GM18867 (cell line): ENCODE results near the gene OMA1.

ENCODE experiments used
- ATAC-seq: cut with Tn5 transposase; IDR thresholded peaks from one replicate; pipeline ENCODE4 v1.9.1; 2021; ENCODE audit warnings: mild to moderate bottlenecking, moderate library complexity; ENCODE audit not compliant: unreplicated experiment

The OMA1 gene

DNA sequence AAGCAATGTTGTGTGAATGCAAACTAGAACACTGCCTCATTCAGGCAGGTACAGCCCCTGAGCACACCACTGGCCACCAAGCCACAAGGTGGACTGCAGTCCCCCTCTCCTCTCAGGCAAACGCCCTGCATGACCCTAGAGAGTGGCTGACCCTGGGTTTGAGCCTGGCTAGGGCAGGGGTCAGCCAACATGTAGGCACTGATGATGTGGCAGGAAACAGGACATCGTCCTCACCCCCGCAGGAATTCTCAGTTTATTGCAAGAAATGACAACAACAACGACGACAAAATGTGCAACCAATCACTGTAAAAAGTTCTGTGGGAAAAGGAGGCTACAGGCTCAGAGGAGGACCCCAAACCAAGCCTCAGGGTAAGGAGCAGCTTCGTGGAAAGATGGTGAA lies 81.3 kb downstream of the OMA1 start:
- no peak for ATAC-seq

DNA sequence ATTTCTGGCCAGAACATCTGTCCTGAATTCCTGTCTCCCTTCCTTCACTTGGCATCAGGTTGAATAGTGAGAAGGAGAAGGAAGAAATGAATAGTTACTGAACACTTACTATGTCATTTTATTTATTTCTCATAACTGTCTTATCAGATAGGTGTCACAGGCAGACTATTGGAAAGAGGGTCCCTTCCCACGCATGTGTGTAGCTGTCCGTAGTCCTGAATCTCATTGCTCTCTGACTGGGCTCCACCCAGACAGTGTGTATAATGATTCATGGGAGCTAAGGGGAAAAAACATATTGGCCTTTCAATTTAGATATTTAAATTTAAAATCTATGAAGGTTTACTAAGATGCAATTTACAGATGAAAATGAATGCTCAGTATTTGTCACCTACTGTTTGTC lies 86.1 kb downstream of the OMA1 start:
- ATAC-seq = no peak

DNA sequence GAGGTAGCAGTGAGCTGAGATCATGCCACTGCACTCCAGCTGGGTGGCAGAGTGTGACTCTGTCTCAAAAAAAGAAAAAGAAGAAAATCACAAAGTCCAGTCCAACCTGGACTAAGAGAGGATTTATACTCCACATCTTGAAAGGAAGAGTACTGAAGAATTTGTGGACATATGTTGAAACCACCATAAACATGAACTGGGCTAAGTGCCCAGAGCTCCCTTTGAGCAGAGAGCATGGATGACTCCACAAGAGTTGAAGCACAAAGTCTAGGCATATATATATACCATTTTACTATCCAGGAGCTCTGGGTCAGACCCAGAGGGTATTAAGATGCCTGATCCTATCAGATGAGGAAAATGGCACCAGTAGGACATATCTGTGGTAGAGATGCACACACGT lies 86.6 kb downstream of the OMA1 start:
- ATAC-seq = no peak

DNA sequence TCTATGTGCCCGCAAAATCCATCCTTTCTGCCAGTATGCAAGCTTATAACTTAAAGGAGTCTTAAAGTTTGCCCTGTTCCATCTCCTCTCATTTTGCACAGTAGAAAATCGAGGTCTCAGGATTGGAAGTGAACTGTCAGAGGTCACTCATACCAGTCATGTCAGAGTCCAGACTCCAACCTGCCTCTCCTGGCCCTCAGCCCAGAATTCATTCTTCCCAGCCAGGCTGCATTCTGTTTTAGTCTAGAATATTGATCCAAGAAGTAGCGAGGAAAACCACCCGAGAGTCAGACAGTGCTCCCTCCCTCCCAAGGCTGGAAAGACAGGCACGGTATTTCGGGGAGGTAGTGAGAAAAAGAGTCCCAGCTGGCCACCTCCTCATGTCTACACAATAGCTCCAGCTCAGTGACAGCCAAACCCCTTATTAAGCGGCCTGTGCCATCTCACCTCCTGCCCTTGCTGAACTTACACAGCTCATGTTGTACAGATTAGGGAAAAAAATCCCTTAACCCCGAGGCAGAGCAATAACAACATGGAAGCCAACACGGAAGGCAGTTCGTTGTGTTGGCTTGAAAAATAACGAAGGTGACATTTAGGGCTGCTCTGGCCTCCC lies 89.4 kb downstream of the OMA1 start:
- ATAC-seq = no peak

DNA sequence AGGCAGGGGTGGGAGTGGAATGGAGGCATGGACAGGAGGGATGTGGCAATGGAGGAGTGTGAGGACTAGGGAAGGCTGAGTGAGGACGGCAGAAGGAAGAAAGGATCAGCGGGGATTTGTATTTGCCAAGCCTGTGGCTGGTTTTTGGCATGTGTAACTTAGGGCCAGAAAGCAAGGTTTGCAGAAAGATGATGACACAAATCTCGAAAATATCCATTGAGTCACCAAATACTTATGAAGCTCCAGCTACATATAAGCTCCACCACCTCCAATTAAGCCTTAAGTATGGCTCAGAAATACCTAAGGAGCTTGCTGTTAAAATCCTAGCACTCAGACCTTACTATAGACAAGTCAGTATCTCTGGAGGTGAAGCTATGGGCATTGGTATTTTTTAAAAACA lies 90.1 kb downstream of the OMA1 start:
- no peak for ATAC-seq

DNA sequence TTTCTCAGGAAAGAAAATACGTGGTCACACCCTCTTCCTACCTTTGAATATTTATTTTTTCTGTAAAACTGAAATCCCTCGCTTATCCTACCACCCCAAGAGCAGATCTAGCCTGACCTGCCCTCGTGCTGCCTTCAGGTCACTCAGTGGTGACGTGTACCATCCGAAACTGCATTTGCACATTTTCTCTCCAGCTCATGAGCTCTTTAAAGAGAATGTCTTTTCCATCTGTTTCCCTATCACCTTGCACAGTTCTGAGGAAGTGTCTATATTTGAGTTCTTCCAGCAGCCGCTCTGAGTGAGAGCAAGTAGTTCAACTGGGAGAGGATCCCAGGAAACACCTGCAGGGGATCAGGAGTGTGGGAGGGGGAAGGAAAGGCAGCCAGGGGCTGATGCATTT lies 91.7 kb downstream of the OMA1 start:
- ATAC-seq = no peak

DNA sequence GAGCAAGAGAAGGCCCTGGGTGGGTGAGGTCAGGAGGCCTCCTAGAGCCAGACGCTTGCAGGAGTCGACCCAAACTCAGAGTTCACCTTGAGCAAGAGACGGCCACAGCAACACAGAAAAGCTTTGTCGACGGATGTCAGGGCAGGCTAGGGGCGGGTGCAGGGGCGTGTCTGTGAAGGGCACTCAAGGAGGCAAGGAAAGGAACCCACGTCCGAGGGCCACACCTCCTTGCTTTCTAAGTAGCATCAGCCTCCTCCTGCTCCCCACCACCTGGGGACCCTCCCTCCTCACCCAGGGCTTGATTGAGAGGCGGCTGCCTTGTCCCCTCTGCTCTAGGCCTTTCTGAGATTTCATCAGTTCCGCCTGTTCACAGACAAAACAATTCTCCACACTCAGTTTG lies 92.1 kb downstream of the OMA1 start:
- ATAC-seq = no peak

DNA sequence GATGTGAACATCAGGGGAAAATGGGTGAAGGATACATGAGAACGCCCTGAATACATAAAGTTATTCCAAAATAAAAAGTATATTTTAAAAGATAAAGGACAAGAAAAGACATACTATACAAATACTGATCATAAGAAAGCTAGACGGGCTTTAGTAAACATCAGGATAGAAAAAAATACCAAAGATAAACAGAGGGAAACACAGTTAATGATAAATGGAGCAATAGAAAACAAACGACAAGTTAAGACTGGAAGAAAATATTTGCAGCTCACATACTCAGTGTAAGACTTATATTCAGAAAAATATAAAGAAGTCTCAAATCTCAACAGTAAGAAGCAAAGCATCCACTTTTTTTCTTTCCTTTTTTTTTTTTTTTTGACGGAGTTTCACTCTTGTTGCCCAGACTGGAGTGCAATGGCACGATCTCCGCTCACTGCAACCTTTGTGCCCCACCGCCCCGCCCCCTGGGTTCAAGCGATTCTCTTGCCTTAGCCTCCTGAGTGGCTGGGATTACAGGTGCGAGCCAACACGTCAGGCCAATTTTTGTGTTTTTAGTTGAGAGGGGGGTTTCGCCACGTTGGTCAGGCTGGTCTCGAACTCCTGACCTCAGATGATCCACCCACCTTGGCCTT lies 94.8 kb downstream of the OMA1 start:
- ATAC-seq = no peak

DNA sequence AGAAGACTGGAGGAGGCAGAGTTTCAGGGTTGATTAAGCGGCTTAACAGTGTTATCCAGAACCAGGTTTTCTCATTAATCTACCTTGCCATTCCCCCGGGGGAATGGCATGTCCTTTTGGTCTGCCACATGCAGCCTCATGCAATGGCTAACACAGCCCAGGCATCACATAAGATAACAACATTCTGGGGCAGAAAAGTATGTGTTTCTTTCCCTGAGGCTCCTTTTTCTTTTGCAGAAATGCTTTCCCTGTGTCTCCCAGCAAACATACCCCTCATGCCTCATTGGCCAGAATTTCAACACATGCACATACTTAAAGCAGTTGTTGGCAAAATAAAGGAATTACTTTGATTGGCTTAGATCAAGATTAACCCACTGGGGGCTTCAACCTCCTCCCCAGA lies 98.6 kb downstream of the OMA1 start:
- ATAC-seq = no peak

DNA sequence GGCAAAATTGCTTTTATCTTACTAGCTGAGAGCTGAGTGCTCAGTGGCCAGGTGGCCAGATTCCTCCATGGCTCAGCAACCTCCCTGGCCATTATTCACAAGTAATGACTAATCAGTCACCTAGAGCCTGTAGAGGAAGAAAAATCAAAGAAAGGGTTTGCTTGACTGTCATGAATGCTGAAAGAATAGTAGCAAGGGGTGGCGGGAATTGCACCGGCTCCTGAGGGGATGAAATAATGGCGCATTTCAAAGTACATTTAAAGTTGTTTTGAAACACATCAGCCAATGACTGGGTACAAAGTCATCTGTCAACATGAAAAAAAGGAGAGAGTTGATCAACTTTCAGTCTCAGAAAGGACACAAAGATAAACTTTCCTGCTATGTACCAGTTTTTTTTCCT lies 99.5 kb downstream of the OMA1 start:
- no peak for ATAC-seq

DNA sequence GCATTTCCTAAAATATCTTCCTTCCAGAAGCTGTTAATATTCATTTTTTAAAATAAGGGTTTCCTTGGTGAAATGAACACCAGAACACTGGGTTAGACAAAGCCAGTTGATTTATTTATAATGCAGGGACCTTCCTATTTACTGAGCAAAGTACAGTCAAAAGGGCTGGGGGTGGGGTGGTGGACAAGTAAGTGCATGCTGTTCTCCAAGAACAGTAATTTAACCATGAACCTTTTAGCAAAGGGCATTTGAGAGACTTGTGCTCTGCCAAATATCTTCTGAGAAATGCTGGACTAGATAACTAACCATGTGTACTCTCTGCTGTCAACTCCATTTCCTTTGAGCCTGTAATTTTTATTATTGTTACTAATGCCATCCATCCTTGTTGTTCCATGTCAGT lies 100.2 kb downstream of the OMA1 start:
- no peak for ATAC-seq

DNA sequence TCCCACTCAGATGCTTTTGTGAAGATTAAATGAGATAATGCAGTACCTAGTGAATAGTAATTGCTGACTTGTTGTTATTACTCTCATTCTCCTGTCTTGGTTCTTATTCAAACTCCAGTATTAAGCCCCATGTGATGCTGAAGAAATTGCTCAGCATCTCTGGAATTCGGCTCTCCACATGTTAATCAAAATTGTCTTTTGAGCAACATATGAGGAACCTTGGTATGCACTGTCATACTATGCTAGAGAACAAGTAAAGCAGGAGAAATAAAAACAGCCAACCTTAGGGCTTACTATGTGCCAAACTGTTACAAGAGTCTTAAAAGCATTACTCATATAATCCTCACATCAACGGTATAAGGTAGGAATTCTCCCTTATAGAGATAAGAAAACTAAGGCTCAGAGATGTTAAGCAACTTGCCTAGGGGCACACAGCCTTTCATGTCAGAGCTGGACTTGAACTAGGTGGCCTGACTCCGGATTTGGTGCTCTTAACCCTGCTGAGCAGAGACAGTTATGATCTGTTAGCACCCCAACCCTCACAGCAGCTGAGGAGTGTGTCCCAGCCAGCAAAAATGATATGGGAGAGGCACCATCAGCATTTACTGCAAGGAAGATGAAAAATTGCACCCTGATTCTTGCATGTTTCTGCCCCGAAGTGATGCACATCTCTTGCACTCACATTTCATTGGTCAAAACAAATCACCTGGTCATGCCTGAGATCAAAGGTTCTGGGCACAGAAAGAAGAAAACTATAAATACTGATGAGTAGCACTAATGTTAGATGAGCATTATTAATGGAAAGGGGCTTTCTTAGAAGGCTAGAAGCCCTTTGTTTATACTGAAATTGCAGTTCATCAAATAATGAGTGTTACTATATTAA lies 102.3 kb downstream of the OMA1 start:
- no peak for ATAC-seq

DNA sequence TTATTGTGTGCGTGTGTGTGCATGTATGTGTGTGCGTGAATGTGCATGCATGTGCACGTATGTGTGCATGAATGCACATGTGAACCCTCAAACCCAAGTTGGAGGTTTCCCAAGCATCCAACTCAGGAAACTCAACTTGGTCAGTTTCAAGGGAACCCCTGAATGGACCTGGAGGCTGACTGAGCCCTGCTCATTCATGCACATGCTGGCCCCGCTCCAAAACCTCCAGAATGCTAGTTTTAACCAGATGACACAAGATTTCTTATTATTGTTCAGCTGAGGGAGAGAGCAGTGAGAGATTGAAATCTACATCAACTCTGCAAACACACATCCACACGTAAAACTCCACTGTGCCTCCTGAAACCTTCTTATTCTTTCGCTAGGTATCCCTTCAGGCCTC lies 104.4 kb downstream of the OMA1 start:
- no peak for ATAC-seq

DNA sequence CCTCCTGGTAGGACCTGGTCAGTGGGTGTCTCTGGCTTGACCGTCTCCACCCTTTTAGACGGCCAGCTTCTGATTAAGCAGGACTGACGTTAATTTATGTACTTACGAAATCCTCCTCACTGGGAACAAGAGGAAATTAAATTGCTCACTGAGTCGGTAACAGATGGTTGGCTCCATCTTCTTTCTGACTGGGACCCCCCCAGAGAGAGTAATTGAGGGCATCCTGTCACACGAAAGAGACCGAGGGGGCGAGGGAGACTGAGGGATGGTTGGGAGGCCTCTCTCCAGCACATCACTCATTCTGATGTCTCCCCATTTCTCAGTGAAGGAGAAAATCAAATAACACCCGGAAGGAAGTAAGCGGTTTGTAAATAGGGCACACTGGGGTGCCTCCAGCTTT lies 104.8 kb downstream of the OMA1 start:
- ATAC-seq = no peak

DNA sequence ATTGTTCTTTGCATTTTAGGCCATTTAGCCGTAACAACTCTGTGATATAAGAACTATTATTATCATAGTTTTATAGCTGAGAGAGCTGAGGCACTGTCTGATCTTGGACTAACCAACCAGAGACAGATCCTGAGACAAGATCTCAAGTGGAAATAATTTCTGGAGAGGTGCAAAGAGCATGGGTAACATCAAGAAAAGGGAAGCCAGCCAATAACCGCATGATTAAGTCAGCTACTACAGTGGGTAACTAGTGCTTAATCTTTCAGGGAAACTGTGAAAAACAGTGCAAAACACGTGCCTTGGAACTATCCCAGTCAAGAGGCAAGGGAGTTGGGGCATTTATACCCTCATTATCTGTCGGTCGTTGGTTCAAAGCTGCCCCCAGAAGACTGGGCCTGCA lies 105.8 kb downstream of the OMA1 start:
- ATAC-seq = no peak

DNA sequence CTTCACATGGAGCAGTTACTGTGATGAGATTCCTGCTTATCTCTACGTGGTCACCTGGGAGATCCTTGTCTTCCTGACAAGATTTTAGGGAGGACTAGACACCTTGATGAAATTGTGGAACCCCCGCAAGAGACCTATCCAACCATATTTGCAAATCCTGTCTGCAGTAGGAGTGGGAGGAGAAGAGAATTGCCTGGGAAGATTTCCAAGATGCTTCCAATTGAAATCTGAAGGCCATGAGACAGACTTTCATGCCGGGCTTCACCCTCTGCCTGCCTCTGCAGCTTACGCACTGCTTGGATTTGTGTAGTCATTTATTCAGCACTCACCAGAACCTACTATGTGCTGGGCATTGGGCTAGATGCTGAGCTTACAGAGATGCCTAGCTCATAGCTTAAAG lies 106.6 kb downstream of the OMA1 start:
- ATAC-seq = no peak

DNA sequence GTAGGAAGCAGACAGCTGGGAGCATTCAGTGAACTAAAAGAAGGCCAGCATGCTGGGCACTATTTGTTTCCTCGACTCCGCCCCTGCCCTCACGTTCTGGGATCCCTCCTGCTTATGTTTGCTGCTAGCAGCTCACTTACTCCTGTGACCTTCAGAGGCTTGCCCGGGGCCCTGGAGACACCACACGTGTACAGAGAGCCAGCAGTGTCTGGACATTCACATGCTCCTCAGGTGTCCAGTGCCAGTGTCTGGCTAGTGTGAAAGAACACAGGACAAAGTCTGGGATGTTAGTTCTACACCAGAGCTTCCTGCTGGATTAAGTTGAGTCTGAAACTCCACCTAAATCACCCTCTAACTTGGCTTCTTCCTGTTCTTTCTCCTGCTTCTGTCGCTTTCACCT lies 108.1 kb downstream of the OMA1 start:
- no peak for ATAC-seq

DNA sequence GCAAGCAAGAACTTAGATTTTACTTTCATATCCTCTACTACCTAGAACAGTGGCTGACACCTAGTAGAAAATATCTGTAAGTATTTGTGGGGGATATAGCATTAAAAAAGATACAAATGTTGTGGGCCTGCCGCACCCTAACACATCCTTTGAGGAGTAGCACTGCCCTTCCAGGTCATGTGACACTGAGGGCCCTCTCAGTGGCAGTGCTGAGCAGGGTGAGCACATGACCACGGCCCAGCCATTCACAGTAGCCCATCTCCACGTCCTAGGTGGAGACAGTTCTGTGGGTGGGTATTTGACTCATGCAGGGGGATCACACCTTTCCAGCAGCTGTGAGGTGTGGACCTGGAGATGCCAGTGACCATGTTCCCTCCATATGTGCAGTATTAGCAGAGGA lies 108.9 kb downstream of the OMA1 start:
- ATAC-seq = no peak

DNA sequence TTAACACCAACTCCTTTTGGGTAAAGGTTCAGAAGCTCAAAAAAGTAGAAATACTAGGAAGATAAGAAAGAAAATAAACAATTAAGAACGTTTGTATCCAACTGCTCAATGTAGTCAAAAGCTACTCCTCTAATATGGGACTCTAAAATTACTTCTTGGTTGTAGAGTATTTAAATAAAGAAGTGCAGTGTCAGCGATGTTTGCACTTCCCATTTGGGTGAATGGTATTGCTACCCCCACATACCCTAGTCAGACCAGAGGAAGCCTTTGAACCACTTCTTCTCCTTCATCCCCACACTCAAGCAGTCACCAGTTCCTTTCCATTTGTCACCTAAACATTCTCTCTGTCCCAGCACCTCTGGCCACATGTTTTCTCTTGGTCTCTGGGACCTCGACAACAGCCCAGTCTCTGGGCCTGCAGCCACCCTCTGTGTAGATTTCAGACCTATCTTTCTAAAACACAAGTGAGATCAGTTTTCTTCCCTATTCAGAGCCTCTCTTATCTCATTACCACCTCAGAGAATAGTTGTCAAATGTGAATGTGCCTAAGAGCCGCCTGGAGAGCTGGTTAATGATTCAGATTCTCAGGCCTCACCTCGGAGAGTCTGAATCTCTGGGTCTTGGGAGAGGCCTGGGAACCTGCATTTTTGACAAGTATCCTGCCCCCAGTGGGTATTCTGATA lies 109.8 kb downstream of the OMA1 start:
- no peak for ATAC-seq

DNA sequence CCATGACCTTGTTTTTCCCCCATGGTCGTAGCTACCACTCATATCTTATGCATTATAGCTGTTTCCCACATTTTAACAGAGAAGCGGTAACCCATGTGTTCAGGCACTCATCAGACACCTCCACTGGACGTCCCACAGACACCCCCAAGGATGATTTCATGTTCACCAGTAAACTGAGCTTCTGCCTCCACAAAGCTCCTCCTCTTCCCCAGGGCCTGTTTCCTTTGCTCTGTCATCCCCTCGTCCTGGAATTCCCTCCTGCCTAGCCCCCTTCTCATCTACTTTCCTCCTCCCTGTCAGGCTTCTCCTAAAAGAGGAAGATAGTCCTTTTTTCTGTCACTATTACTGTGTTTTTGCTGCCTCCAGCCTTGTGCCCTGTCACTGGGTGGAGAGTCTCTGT lies 111.2 kb downstream of the OMA1 start:
- no peak for ATAC-seq

DNA sequence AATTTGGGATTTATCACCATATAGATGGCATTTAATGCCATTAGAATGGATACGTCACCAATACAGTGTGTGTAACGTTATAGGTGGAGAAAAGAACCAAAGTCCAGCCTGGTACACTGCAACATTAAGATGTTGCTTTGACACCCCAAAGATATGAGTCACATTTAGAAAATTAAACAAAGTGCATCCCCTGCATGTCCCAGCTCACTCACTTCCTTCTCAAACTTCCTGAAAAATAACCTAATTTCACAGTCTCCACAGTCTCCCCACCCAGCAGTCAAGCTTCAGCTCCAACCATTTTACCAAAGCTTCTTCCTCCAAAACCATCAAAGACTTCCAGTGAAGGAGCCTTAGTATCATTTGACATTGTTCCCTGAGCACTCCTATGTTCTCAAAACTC lies 111.9 kb downstream of the OMA1 start:
- ATAC-seq = no peak

DNA sequence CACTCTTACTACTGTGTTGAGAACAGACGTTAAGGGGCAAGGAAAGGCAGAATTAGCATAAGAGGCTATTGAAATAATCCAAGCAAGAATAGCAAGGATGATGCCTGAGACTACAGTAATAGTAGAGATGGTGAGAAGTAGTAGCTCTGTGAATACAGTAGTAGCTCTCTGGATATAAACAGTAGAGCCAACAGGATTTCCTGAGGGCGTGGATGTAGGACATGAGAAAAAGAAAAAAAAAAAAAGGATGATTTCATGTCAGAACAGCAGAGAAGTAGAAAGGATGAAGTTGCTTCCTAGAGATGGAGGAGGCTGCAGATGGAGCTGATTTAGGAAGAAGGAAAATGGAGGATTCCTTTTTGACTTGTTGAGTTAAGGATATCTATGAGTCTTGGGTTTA lies 112.3 kb downstream of the OMA1 start:
- no peak for ATAC-seq
